ENCODE measurements around the gene NEU2.

Gene NEU2

GRCh38 chr2:233023761-233024410 is 8.6 kb upstream of the NEU2 start:
- DNase-seq (ENCODE audit: insufficient read length) (no peak), FAIRE-seq (no peak)
- TF ChIP-seq TAF1 (IDR thresholded peaks at IDR 0.05; ENCODE audit: borderline replicate concordance, low read depth, low read length), result no peak
- no peak for TF ChIP-seq POLR2A (IDR thresholded peaks at IDR 0.05; ENCODE audit: low read depth, low read length)
- no peak for TF ChIP-seq POLR2AphosphoS5 (IDR thresholded peaks at IDR 0.05; ENCODE audit: low read depth, low read length)

GRCh38 chr2:233025706-233026105 is 6.8 kb upstream of the NEU2 start:
- TF ChIP-seq POLR2AphosphoS5 (IDR thresholded peaks at IDR 0.05; ENCODE audit: low read depth, low read length) (no peak), POLR2A (IDR thresholded peaks at IDR 0.05; ENCODE audit: low read depth, low read length) (no peak), TAF1 (IDR thresholded peaks at IDR 0.05; ENCODE audit: borderline replicate concordance, low read depth, low read length) (no peak)
- FAIRE-seq (no peak), DNase-seq (ENCODE audit: insufficient read length) (no peak)

- DNase-seq (ENCODE audit: insufficient read length) (no peak), FAIRE-seq (no peak)
- no peak for TF ChIP-seq TAF1 (IDR thresholded peaks at IDR 0.05; ENCODE audit: borderline replicate concordance, low read depth, low read length)
- TF ChIP-seq POLR2AphosphoS5 (IDR thresholded peaks at IDR 0.05; ENCODE audit: low read depth, low read length), result no peak
- no peak for TF ChIP-seq POLR2A (IDR thresholded peaks at IDR 0.05; ENCODE audit: low read depth, low read length)
Observed at GRCh38 chr2:233026198-233026813, 6.2 kb upstream of the NEU2 start.

GRCh38 chr2:233029321-233029720 is 3.2 kb upstream of the NEU2 start:
- no peak for DNase-seq (ENCODE audit: insufficient read length)
- TF ChIP-seq POLR2AphosphoS5 (IDR thresholded peaks at IDR 0.05; ENCODE audit: low read depth, low read length) (no peak), TAF1 (IDR thresholded peaks at IDR 0.05; ENCODE audit: borderline replicate concordance, low read depth, low read length) (no peak), POLR2A (IDR thresholded peaks at IDR 0.05; ENCODE audit: low read depth, low read length) (no peak)
- no peak for FAIRE-seq

DNA sequence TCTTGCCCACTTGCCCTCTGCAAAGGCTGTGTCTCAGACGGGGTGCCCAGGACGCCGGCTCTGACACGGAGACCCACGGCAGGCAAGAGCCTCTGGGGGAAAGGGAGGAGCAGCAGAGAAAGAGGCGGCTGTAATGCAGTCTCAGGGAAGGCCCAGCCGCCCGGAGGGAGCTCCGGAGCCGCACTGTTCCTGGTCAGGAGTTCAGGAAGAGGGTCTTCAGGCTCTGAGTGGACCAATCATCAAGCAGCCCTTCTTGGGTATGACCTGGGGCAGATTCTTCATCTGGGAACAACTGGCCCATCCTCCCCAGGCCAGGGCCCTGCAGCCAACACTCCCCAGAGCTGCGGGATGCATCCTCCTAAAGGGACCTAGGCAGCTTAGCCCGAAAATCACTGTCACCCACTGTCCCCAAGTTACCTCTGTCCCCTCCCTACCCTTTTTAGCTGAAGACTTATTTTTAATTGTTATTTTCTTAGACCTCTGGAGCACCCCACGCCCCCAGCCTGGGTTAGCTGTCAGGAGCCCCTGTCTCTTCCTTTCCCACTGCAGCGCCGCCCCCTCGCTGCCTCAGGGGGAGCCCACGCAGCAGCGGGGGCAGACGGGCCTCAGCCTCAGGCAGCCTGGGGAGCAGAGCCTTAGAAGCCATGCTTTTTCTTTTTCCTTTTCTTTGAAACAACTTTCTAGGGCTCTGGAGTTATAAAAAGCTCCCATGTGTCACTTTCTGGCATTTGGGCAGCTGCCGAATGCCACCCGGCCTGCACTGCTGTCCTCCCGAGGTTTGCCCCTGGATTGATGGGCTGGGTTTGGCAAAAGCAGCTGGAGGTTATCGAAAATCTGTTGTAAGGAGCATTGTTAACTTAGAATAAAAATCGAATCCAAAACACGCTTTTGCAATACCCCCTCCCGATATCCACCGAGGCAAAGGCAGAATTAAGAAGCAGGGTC is 644 bp upstream of the NEU2 start:
- FAIRE-seq, result no peak
- DNase-seq (ENCODE audit: insufficient read length), result no peak
- TF ChIP-seq POLR2A (IDR thresholded peaks at IDR 0.05; ENCODE audit: low read depth, low read length) (no peak), TAF1 (IDR thresholded peaks at IDR 0.05; ENCODE audit: borderline replicate concordance, low read depth, low read length) (no peak), POLR2AphosphoS5 (IDR thresholded peaks at IDR 0.05; ENCODE audit: low read depth, low read length) (no peak)

- TF ChIP-seq TAF1 (IDR thresholded peaks at IDR 0.05; ENCODE audit: borderline replicate concordance, low read depth, low read length) (no peak), POLR2A (IDR thresholded peaks at IDR 0.05; ENCODE audit: low read depth, low read length) (no peak), POLR2AphosphoS5 (IDR thresholded peaks at IDR 0.05; ENCODE audit: low read depth, low read length) (no peak)
- no peak for DNase-seq (ENCODE audit: insufficient read length)
- no peak for FAIRE-seq
Observed at GRCh38 chr2:233033672-233034071, 1.2 kb downstream of the NEU2 start.

GRCh38 chr2:233034091-233034882 is 1.8 kb downstream of the NEU2 start:
- DNase-seq (ENCODE audit: insufficient read length), result no peak
- no peak for TF ChIP-seq POLR2AphosphoS5 (IDR thresholded peaks at IDR 0.05; ENCODE audit: low read depth, low read length)
- no peak for TF ChIP-seq TAF1 (IDR thresholded peaks at IDR 0.05; ENCODE audit: borderline replicate concordance, low read depth, low read length)
- no peak for TF ChIP-seq POLR2A (IDR thresholded peaks at IDR 0.05; ENCODE audit: low read depth, low read length)
- FAIRE-seq, result no peak

- no peak for TF ChIP-seq POLR2A (IDR thresholded peaks at IDR 0.05; ENCODE audit: low read depth, low read length)
- TF ChIP-seq TAF1 (IDR thresholded peaks at IDR 0.05; ENCODE audit: borderline replicate concordance, low read depth, low read length), result no peak
- TF ChIP-seq POLR2AphosphoS5 (IDR thresholded peaks at IDR 0.05; ENCODE audit: low read depth, low read length), result no peak
- DNase-seq (ENCODE audit: insufficient read length) (no peak), FAIRE-seq (no peak)
Observed at GRCh38 chr2:233035426-233036161, 3.1 kb downstream of the NEU2 start.

DNA sequence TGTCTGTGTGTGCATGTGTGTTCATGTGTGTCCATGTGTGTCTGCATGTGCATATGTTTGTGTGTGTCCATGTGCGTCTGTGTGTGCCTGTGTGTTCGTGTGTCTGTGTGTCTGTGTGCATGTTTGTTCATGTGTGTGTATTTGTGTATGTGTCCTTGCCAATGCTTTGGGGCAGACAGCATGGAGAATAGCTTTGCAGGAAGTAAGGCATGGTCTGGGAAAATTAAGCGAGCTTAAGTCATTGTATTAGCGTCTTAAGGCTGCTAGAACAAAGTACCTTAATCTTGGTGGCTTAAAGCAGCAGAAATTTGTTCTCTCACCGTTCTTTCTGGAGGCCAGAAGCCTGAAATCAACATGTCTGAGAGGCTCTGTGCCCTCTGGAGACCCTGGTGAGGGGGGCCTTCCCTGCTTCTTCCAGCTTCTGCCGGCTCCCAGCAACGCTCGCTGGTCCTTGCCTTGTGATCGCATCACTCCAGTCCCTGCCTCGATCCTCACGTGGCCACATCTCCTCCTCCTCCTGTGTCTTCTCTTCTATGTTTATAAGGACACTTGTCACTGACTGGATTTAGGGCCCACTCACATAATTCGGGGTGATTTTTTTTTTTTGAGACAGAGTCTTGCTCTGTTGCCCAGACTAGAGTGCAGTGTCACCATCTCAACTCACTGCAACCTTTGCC is 3.8 kb downstream of the NEU2 start:
- FAIRE-seq, result no peak
- no peak for TF ChIP-seq POLR2A (IDR thresholded peaks at IDR 0.05; ENCODE audit: low read depth, low read length)
- no peak for TF ChIP-seq POLR2AphosphoS5 (IDR thresholded peaks at IDR 0.05; ENCODE audit: low read depth, low read length)
- no peak for TF ChIP-seq TAF1 (IDR thresholded peaks at IDR 0.05; ENCODE audit: borderline replicate concordance, low read depth, low read length)
- no peak for DNase-seq (ENCODE audit: insufficient read length)

DNA sequence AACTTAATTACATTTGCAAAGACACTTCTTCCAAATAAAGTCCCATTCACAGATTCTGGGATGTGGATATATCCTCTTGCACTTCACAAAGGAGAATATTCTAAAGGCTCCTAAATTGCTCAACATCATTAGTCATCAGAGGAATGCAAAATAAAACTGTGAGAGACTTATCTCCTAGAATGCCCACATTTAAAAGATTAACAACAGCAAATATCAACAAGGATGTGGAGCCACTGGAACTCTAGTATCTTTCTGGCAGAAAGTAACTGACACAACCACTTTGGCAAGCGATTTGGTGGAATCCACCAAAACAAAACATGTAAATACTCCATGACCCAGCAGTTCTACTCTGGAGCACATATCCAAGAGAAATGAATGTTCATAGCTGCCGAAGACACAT is 4.6 kb downstream of the NEU2 start:
- FAIRE-seq, result no peak
- DNase-seq (ENCODE audit: insufficient read length), result no peak
- TF ChIP-seq POLR2AphosphoS5 (IDR thresholded peaks at IDR 0.05; ENCODE audit: low read depth, low read length) (no peak), TAF1 (IDR thresholded peaks at IDR 0.05; ENCODE audit: borderline replicate concordance, low read depth, low read length) (no peak), POLR2A (IDR thresholded peaks at IDR 0.05; ENCODE audit: low read depth, low read length) (no peak)
